Adrenal gland (tissue), 5 donors: ENCODE measurements around the gene NPFFR1.

Source experiments
- POLR2A ChIP-seq, 2 donors: fragments of 450-650 bp; IDR thresholded peaks; one replicate each; pipeline ENCODE4 v1.6.1; 2017; ENCODE audit warnings: antibody characterized with exemption in 2 of 2, mild to moderate bottlenecking in 2 of 2, moderate library complexity in 1 of 2
- TF ChIP-seq, protein P1 (sequence below), 6 experiments: fragments of 450-650 bp in 4 of 6; fragments of 200-600 bp in 2 of 6; sonication (generic) in 1 of 6; IDR thresholded peaks; 1 replicate in 5 of 6; 2 replicates in 1 of 6; pipeline versions ENCODE4 v1.5.1 to v1.8.0; 2016 to 2021; ENCODE audit warnings: antibody characterized with exemption in 6 of 6, mild to moderate bottlenecking in 2 of 6, moderate library complexity in 1 of 6
- donor health status: DM: no; HTN: no; CAD: no.

DNA sequence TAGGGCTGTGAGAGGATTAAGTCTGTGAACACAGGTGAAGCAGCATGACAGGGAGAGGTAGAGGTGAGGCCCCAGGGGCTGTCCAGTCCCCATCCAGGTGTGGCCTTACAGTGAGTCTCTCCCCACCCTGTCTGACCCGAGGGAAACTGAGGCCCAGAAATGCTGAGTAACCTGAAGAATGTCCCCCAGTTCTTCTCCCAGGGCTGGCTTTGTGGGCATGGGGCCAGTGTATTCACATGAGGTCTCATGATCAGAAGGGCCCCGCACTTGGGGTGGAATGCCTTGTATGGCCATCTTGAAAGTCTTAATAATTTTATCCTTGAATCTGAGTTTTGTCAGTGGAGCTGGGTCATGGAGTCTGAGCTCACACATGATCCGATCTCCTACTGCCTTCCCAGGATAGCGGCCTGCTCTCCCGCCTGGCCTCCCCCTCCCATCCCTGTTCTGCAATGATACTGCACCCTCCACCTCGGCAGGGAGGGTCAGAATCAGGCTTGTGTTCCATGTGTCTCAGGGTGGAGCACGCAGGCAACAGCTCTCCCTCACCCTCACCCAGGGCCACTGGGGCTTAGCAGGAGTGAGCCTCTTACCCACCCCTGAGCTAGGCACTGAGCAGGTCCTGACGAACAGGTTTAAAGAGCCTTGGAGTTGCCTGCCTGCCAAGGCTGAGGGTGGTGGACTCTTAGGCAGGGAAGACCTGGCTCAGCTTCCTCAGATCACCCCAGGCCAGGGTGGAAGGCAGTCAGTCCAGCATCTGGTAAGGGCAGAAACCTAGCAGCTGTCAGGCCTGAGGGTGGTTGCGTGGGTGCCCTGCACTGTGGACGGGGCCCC, 41.4 kb upstream of the NPFFR1 start:
- TF ChIP-seq, protein P1, sequence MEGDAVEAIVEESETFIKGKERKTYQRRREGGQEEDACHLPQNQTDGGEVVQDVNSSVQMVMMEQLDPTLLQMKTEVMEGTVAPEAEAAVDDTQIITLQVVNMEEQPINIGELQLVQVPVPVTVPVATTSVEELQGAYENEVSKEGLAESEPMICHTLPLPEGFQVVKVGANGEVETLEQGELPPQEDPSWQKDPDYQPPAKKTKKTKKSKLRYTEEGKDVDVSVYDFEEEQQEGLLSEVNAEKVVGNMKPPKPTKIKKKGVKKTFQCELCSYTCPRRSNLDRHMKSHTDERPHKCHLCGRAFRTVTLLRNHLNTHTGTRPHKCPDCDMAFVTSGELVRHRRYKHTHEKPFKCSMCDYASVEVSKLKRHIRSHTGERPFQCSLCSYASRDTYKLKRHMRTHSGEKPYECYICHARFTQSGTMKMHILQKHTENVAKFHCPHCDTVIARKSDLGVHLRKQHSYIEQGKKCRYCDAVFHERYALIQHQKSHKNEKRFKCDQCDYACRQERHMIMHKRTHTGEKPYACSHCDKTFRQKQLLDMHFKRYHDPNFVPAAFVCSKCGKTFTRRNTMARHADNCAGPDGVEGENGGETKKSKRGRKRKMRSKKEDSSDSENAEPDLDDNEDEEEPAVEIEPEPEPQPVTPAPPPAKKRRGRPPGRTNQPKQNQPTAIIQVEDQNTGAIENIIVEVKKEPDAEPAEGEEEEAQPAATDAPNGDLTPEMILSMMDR (IDR thresholded peaks at IDR 0.05), result no peak
- no peak for TF ChIP-seq POLR2A (IDR thresholded peaks at IDR 0.05)
